DND-41 (cell line): ENCODE data around the gene TNC.

Experiments used
- CTCF ChIP-seq: IDR thresholded peaks from 2 replicates; pipeline ENCODE4 v1.5.1; 2012; ENCODE audit warnings: borderline replicate concordance, low read length, moderate library complexity, mild to moderate bottlenecking; ENCODE audit not compliant: poor library complexity, severe bottlenecking; ENCODE audit errors: extremely low read depth
- EZH2 ChIP-seq: IDR thresholded peaks from 3 replicates; pipeline ENCODE4 v1.6.1; 2012; ENCODE audit warnings: borderline replicate concordance, low read depth, mild to moderate bottlenecking, moderate library complexity, low read length, inconsistent platforms; ENCODE audit not compliant: severe bottlenecking

GRCh38 chr9:115014438-115014837 lies 103.5 kb downstream of the TNC start:
- no peak for TF ChIP-seq CTCF
- TF ChIP-seq EZH2 = no peak
